NCI-H2107 (cell line): ENCODE results near the gene PLXNB3.

Experiments
- DNase-seq: peaks from one replicate; lab custom pipeline; 2025; lab: John Stamatoyannopoulos, UW

Gene PLXNB3

DNA sequence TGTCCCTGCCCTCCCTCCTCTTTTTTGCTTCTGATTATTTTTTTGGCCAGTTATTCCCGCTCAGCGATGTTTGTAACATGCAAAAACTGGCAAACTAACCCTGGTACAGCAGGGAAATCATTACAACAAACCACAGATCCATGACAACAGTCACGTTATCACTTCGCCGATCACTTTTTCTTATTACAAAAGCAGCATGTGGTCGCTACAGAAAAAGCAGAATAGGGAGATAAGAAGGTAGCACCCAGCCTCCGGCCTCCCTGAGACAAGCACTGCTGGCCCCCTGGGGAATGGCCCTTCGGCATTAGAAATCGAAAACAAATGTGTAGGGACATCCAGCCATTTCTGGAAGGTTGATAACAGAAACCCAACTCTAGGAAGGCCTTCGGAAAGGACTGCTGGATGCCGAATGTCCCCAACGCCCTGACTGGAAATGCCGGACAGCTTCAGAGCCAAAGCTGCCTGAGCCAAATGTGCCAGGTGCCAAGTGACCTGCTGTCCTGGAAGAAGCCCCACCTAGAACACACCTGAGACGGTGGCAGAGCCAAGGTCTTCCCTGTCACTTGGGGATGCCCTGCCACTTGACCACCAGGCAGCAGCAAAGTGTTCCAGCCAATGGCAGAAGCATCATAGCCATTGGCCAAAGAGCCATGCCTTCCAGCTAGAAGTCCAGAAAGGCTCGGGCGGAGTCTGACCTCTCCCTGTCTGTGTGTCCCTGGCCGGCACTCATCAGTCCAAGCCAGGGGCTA is 27.2 kb downstream of the PLXNB3 start:
- DNase-seq, result no peak

GRCh38 chrX:153792368-153792767 is 28.3 kb downstream of the PLXNB3 start:
- no peak for DNase-seq

DNA sequence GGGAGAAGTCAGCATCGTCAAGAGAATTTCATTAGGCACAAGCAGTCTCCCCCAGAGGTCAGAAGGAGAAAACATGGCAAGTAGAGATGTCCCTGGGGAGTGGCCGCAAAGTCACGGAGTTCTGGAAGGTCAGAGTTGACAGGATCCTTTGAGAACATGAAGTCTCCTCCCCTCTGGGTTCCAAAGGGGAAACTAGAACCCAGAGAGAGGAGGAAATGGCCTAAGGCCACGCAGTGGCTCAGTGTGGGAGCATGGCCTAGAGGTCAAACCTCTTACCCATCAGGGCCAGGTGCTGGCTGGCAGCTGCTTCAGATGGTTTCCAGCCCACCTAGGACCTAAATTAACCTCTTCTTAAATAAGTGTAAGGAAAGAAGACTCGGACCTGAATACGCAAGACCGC is 29.2 kb downstream of the PLXNB3 start:
- no peak for DNase-seq

DNA sequence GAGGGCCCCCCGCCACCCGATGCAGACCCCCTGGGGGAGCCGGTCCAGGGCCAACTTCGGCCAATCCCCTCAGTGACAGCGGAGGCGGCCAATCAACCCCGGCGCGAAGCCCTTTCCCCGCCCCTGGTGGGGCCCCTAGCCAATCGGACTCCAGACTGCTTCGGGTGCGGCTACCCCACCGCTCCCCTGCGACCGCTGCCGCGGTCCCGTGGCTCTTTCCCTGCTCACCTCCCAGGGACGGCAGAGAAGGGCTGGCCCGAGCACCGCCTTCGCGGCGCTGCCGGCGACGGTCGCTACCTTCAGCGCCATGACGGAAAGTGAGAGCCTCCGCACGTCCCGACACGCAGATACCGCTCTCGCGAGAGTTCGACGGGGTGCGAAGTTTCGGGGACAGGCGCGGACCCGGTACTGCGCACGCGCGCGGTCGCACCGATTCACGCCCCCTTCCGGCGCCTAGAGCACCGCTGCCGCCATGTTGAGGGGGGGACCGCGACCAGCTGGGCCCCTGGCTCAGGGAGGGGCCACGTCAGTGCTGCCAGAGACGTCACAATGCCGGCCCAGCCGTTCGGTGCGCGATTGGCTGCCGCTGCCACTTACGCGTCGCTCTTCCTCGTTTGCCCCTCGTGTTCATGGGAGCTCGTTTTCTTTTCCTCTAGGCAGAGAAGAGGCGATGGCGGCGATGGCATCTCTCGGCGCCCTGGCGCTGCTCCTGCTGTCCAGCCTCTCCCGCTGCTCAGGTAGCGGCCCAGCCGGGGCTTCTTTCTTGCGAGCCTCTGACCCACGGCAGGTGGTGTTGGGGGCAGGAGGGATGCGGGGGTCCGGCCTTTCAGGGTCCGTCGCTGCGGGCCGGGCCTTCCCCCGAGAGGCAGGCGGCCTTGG is 30.2 kb downstream of the PLXNB3 start, which contains the start of the genes IDH3G and SSR4:
Gene IDH3G (minus strand): TSS at position 358 of the 879 bp plus-strand sequence. CDS start 49 bp downstream, at position 309.
Gene SSR4 (plus strand): TSS at position 651 of the 879 bp plus-strand sequence. CDS start 20 bp downstream, at position 671.
- DNase-seq, result peak; percentile 98

GRCh38 chrX:153794897-153795816 is 31.1 kb downstream of the PLXNB3 start:
- DNase-seq, result no peak

DNA sequence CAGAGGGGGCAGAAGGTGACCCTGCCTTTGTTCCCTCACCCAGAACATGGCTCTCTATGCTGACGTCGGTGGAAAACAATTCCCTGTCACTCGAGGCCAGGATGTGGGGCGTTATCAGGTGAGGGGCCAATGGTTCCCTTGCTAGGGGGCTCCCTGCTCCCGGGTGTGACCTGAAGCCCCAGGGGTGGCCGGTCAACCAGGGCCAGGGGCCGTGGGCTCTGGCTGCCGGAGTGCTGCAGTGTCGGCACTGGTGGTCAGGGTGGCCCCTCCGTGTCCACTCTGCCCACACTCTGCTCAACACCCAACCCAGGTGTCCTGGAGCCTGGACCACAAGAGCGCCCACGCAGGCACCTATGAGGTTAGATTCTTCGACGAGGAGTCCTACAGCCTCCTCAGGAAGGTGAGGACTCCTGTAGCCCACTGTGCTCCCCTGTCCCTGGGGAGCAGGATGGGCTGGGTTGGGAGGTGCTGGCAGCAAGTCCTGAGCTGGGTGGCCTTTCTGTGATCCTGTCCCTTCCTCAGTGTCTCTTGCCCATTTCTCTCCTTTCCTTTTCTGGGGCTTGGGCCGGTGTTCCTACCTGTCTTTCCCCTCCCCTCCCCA is 33.5 kb downstream of the PLXNB3 start:
- DNase-seq, result no peak

GRCh38 chrX:153799326-153799725 is 35.3 kb downstream of the PLXNB3 start:
- no peak for DNase-seq

DNA sequence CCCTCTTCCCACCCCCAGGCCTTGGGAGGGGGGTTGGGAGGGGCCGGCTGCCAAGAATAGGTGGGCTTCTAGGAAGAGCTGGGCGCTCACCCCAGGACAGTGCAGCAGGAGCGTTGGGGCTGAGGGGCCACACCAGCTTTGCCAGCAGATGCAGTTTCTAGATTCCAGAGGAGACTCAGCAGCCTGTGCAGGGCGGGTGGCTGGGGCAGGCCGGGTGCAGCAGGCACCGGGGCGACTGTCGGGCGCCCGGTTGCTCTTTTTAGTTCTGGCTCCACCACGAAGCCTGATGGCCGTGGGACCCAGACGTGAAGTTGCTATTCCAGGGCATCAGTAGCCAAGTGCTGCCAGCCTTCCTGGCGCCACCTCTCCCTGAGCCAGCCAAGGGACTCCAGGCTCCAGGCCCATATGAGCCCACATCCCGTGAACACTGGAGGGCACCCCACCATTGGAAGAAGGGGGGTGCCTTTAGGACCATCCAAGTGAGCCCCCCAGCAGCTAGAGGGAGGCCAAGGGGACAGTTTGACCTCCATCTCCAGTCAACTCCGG is 36.2 kb downstream of the PLXNB3 start:
- DNase-seq, result no peak

DNA sequence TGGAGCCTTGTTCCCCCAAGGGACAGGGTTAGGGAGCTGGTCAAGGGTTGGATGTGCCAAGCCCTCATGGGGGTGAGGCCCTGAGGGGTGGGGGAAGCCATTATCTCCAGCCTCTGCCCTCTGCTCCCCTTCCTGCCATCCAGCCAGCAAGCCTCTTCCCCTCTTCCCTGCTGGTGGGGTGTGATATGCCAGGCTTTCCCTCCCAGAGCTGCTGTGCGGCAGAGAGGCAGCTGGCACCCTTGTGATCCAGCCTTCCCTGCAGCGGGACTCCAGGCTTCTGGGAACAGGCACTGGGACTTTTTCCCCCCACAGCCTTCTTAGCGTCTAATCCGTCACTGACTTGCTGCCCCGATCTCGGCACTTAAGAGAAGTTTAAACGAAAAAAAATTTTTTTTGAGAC is 36.7 kb downstream of the PLXNB3 start:
- DNase-seq, result no peak

DNA sequence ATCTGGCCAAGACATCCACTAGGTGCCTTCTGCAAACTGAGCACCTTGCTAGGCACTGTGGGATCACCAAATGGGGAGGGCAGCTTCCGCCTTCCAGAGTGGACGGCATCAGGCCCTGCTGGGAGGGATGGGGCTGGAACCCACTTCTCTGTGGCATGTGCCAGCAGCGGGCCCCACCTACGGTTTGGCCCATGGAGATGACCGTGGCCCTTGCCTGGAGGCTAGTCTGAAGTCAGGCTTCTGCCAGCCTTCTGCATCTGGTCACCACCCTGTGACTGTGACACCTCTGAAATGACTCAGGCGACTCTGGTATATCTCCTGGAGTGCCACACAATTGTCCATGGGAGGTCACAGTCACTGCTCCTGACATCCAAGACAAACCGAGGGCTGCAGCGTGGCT is 37.6 kb downstream of the PLXNB3 start:
- no peak for DNase-seq

DNA sequence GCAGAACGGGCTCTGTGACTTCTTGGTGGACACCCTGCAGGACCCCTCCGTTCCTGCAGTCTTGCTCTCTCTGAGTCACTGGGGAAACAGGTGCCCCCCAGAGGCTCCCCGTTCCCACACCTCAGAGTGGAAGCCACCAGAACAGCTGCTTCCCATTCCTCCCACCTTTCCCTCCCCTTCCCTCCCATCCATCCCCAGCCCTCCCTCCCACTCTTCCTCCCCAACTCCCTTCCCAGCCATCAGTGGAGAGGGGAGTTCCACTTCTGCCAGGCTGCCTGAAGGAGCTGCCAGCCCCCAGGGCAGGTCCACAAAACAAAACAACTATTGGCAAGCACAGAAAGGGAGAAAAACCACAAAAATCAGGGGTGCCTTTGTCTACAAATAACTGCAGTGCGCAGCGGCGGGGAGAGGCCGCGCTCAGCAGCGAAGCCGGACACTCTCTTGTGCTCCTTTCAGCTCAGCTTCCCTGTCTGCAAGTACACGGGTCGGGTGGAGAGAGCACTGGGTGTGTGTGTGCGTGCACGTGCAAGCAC is 38.5 kb downstream of the PLXNB3 start:
- no peak for DNase-seq

DNA sequence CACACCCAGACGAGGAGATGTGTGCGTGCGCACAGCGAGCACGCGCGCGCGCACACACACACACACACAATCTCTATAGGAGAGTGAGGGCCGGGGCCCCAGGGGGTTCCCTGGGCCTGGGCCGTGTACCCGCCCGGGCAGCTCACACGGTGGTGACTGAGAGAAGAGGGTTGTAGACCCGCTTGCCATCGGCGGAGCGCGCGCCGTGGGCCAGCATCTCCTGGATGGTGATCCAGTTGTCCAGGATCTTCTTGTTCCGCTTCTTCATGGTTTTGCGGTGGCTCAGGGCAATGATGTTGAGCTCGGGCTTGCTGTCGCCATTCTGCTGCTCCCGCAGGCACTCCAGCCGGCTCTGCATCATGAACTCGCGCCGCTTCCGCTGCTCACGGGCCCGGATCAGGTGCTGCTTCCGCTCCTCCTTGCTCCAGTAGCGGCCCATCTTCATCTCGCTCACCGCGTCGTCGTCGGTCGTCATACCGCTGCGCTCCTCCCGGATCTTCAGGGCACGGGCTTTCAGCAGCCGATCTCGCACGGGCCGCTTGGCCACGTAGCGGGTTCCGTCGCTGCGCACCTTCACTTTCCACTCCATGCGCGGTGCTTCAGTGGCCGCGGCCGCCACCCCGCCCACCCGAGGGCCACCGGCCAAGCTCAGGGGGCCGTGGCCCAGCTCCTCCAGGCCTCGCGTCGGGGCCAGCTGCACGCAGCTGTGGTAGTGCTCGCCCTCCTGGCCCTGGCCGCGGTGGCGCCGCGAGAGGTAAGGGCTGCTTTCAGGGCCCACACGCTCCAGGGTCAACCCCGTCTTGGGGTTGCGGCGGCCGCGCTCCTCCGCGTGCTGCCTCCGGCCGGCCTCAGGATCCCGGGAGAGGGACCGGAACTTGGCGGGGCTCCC is 39.4 kb downstream of the PLXNB3 start:
- no peak for DNase-seq

GRCh38 chrX:153804100-153804595 is 40.1 kb downstream of the PLXNB3 start:
- no peak for DNase-seq

DNA sequence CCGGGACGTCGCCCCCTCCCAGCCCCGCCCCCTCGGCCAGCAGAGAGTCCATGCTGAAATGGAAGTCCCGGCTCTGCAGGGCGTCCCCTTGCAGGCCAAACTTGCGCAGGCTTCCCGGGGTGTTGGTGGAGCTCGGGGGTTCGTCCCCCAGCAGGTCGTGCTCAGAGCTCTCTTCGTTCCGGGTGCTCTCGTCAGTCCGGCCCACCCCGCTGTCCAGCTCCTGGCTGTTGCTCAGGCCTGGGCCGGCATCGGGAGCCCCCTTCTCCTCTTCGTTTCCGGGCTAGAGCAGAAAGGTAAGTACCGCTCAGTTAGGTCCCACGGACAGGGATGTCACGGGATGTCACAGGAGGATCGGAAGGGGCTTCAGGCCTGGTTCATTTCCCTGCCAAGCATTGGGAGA is 40.6 kb downstream of the PLXNB3 start:
- DNase-seq, result no peak

GRCh38 chrX:153805436-153805835 is 41.4 kb downstream of the PLXNB3 start:
- no peak for DNase-seq

GRCh38 chrX:153806999-153807575 is 43.0 kb downstream of the PLXNB3 start:
- DNase-seq, result no peak

DNA sequence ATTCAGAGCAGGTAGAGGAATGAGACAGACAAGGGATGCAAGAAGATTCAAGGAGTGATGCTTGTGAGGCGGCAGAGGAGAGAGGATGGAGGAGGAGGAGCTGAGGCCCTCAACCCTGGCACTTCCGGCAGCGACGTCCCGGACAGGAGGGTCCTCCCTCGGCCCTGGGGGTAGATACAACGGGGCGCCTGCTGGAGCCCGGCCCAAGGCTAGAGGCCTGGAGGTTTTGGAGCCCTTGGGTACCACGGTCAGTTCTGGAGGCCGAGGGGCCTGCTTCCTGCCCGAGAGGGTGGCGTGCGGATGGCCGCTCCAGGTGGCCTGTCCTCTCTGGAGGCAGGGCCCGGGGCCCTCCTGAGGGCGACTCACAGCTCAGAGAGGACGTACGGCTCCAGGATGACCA is 43.9 kb downstream of the PLXNB3 start:
- no peak for DNase-seq

- DNase-seq, result no peak
These were observed 48.2 kb downstream of the PLXNB3 start for GRCh38 chrX:153812220-153812619.

GRCh38 chrX:153813161-153813560 is 49.1 kb downstream of the PLXNB3 start:
- DNase-seq, result no peak
